ENCODE results near the gene MATR3.
"Not testable (repeated sequence)": the region's sequence is repeated elsewhere in the genome, so short reads cannot be mapped to it uniquely, and the experiment has no call there.

The MATR3 gene

DNA sequence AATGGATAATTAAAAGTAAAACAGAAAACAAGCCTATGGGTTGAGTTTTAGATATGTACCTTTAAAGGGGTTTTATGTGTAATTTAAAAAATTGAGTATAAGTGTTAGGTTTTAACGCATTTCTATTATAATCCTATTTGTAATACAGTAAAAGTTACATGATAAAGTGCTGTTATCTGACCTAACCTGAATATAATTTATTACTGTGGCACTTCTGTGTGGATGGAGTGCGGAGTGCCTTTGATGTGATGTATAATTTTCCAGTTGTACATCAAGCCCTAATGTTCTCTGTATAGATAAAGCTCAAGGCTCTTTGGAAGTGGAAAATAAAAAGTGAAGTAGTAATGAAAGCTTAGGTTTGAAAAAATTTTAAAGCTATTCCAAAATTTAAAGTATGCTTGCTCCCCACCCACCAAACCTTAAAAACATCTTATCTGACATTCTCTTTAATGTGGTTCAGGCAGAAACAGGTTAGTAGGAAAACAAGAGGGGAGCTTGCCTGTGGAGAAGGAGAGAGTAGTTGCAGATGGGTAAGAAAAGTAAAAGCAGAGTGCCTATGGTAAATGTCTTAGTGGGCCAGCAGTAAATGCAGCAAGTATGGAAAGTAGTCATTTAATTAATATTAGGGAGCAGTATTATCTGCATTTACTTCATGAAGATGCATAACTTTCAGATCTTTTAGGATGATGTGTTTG lies 4.0 kb downstream of the MATR3 start:
- DNase-seq, result no peak

- no peak for DNase-seq
Measured at GRCh38 chr5:139298242-139298641, 4.7 kb downstream of the MATR3 start.

GRCh38 chr5:139299486-139299885 lies 5.9 kb downstream of the MATR3 start:
- no peak for DNase-seq

GRCh38 chr5:139301808-139302499 lies 8.4 kb downstream of the MATR3 start:
- DNase-seq, result no peak

DNA sequence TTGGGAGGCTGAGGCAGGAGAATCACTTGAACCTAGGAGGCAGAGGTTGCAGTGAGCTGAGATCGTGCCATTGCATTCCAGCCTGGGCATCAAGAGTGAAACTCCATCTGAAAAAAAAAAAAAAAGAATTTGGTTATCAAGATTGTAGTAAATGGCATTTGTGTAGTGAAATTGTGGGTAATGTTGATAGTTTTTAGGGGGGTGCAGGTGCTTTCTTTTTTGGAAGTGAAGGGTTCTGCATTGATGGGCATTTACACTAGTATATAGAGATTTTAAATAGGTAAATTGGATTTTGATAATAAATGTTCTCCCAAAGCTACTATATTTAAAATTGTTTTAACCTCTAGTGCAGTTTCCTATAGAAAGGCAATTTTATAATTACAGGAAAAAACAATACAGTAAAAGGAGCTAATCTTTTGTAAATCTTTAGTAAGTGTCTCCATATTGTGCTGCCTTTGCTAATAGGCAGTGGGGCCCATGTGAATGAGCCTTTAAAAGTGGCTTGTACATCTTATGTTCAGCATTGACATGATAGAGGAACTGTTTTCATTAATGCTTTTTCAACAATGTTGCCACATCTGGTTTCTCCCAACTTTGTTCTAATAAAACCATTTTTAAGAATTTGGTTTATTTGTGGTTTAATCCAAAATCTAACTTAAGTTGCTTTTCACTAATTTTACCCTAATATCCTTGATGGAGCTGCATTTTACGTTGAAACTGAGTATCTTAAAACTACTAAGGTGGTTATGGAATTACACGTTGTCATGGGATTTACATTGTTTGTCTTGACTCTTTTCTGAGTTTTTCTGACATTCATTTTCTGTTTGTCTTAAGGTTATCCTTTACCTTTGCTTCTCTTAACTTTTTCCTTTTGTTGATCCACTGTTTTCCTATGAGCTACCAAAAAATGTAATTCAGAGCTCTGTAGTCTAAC lies 11.1 kb downstream of the MATR3 start:
- no peak for DNase-seq

GRCh38 chr5:139306197-139306596 lies 12.7 kb downstream of the MATR3 start:
- no peak for DNase-seq

DNA sequence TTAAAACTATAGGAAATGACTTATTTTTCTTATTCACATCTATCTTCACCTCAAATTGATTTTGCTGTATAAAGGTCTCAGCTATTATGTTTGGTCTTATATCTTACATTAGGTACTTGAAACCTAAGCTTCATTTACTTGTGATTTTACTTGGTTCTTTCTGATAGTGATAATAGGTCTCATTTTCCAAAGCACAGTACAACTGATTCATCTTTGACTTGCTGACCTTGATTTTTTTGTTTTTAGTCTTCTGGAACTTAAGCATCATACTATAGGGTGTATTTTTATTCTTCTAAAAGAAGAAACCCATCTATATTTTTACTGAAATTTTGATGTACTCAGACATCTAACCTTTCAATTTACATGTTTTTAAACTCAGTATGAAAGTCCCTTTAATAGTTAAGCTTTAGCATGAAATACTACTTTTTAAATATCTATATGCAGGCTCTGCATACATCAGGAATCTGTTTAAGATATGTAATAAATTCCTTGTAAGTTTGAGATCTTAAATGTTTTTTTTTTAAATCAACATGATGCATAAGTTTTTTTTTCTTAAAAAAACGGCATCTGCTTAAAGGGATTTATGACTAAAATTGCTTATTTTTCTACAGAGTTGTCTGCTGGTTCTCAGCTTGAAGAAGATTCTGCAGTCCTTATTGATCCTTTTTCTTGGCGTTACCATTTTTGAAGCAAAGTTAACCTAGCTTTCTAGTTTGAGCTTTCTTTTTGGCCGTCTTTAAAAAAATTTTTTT lies 13.3 kb downstream of the MATR3 start:
- no peak for DNase-seq

DNA sequence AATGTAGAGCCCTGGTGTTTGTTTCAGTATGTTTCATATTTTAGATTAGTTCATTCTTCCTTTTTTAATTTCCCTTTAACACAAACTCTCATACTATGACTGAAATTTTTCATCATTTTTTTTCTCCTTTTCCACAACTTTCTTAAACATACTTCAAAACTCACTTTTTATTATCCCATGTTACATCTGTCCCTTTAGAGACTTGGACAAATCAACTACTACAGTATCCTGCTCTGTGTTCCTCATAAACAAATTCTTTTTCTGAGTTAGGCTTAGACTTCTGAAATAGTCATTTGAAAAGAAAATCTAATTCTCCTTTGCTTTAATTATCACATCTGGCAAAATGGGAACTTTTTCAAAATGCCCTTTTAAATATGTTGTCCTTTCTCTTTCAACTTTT lies 15.3 kb downstream of the MATR3 start:
- DNase-seq, result no peak

DNA sequence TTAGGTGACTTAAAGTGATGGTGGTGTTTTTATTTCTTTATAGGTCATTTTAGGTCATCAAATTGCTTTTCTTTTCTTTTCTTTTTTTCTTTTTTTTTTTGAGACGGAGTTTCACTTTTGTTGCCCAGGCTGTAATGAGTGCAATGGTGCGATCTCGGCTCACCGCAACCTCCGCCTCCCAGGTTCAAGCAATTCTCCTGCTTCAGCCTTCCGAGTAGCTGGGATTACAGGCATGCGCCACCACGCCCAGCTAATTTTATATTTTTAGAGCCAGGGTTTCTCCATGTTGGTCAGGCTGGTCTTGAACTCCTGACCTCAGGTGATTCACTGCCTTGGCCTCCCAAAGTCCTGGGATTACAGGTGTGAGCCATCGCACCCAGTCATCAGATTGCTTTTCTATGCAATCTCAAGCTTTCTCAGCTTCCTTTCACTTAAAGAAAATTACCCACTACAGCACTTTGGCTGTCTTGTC lies 17.2 kb downstream of the MATR3 start:
- DNase-seq, result not testable (repeated sequence)

GRCh38 chr5:139312075-139312474 lies 18.5 kb downstream of the MATR3 start:
- no peak for DNase-seq

- DNase-seq, result no peak
Measured at GRCh38 chr5:139314276-139314675, 20.7 kb downstream of the MATR3 start.

GRCh38 chr5:139315056-139315615 lies 21.6 kb downstream of the MATR3 start:
- DNase-seq, result no peak

- no peak for DNase-seq
Measured at GRCh38 chr5:139335811-139336210, 42.3 kb downstream of the MATR3 start.

DNA sequence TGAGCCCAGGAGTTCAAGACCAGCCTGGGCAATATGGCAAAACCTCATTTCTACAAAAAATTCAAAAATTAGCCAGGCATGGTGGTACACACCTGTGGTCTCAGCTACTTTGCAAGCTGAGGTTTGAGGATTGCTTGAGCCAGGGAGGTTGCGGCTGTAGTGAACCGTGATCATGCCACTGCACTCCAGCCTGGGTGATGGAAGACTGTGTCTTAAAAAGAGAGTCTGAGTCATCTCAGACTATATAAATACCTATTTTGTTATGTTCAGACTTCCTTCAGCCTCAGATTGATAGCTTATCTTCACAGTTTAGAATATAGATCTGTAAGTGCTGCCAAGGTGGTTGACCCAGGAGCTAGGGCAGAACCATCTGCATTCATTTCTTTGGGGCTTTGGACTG lies 46.5 kb downstream of the MATR3 start:
- DNase-seq, result no peak

GRCh38 chr5:139341187-139341688 lies 47.7 kb downstream of the MATR3 start:
- DNase-seq, result no peak

DNA sequence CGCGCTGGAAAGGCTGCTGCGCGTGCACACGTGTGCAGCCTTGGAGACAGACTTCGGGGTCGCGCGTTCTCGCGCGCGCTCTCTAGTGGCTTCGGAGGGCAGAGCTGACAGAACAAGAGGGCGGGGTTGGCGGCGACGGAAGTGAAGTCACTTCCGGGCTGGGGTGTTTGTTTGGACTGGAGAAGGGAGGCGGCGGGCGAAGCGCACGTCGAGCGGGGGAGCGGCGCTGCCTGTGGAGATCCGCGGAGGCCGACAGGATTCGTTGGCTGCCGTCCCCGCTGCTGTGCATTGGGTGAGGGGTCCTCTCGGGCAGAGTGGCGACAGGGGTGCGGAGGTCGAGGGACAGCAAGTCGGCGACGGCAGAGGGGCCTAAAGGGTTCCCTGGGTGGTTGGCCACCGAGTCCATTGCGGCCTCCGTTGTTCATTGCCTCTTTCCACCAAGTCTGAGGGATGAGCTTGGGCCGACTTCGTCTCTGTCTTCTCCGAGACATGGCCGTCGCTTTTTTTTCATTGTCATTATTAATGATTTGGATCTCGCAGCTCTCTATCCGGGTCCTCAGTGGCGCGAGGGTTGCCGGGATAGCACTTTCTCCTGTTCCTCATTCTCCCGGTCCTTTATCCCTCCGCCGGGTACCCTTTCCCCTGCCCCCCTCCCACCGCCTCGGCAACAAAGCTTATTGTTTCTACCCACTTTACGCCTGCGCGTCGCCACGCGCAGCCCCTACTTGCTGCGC lies 48.3 kb downstream of the MATR3 start, which contains the start of gene PAIP2:
Gene PAIP2 (plus strand): TSS at position 166 of the 734 bp plus-strand sequence. CDS start 21,931 bp downstream, outside the sequence.
- peak; percentile 94 for DNase-seq

DNA sequence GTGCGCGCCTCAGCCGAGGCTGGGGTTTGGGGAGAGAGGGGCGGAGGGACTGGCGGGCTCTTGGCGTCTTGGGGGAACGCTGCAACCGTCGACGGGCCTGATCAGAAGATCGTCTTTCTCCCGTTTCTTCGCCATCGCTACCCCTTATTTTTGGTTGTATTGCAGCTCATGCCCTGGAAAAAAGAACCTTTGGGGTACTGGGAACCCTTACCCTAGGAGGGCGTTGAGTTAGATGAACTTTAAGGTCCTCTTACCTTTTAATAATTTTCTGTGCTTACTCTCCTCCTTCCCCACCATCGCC lies 48.8 kb downstream of the MATR3 start:
- DNase-seq, result no peak

GRCh38 chr5:139343476-139343875 lies 49.9 kb downstream of the MATR3 start:
- DNase-seq, result no peak

DNA sequence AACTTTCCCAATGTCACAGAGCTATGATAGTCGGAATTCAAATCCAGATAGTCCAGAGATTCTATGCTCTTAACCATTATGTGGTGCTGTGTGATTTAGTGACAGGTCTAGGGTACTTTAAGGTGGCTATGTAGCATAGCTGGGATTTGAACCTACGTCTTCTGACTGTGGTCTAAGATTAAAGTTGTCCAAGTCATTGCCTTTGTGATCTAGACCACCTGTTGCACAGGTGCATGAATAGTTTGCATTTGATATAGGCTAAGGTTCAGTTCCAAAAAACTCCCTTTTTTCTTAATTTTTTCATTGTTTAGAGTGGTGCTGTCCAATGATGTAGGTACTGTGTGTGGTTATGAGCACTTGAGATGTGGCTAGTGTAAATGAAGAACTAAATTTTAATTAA lies 50.6 kb downstream of the MATR3 start:
- no peak for DNase-seq

DNA sequence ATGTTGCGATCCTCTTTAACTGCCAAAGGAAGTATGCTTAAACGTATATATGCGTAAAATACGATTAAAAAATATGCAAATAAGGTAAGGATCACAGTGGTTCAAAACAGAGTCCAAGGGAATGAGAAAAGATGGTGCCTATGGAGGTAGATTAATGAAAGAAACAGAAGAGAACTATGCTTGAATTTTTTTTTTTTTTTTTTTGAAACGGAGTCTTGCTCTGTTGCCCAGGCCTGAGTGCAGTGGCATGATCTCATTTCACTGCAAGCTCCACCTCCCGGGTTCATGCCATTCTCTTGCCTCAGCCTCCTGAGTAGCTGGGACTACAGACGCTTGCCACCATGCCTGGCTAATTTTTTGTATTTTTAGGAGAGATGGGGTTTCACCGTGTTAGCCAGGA lies 51.9 kb downstream of the MATR3 start:
- DNase-seq, result not testable (repeated sequence)

GRCh38 chr5:139347863-139348262 lies 54.3 kb downstream of the MATR3 start:
- DNase-seq, result not testable (repeated sequence)

Data from kidney glomerular epithelial cell (primary cell).